Adrenal gland (tissue), 12 donors: ENCODE results near the gene STK40. TPM values are rescaled to one million over a fixed set of nuclear protein-coding genes. Genes with fewer than 3 reads are reported as not detected.

ENCODE experiments used
- DNase-seq, 7 donors: peaks; one replicate each; pipeline ENCODE4 v3.0.0-alpha.2; 2019 to 2020
- H3K27ac ChIP-seq, 5 donors: fragments of 200-600 bp; sonication (generic) in 4 of 5; 1 replicate in 3 of 5; 2 replicates in 2 of 5; pipeline versions ENCODE4 v1.5.1 to v1.8.0; 2016 to 2020; ENCODE audit warnings: mild to moderate bottlenecking in 1 of 5
- H3K27me3 ChIP-seq: fragments of 200-600 bp; 2 replicates; pipeline ENCODE4 v1.8.0; 2021
- H3K36me3 ChIP-seq, 2 donors: fragments of 200-600 bp; replicated peaks in 1 of 2; 1 replicate in 1 of 2; 2 replicates in 1 of 2; pipeline versions ENCODE4 v1.5.1 to v1.8.0; 2018 to 2022
- H3K4me1 ChIP-seq, 2 donors: fragments of 200-600 bp; replicated peaks in 1 of 2; 1 replicate in 1 of 2; 2 replicates in 1 of 2; pipeline versions ENCODE4 v1.5.1 to v1.8.0; 2018 to 2021
- H3K4me3 ChIP-seq, 4 donors: fragments of 200-600 bp; sonication (generic) in 3 of 4; one replicate each; pipeline ENCODE4 v1.5.1; 2016 to 2018
- H3K9me3 ChIP-seq, 3 donors: fragments of 200-600 bp; sonication (generic) in 1 of 3; replicated peaks in 1 of 3; 1 replicate in 2 of 3; 2 replicates in 1 of 3; pipeline versions ENCODE4 v1.5.1 to v1.8.0; 2016 to 2021
- POLR2A ChIP-seq, 2 donors: fragments of 450-650 bp; IDR thresholded peaks; one replicate each; pipeline ENCODE4 v1.6.1; 2017; ENCODE audit warnings: antibody characterized with exemption in 2 of 2, mild to moderate bottlenecking in 2 of 2, moderate library complexity in 1 of 2
- WGBS, 4 donors: extraction: QIAGEN DNeasy Blood & Tissue Kit in 2 of 4; methylation state at CpG; one replicate each; pipeline versions ENCODE4 v1.1.5 to v1.1.7; 2013 to 2017; 5-methylcytosine and 5-hydroxymethylcytosine counted together
- intact Hi-C, 2 donors: fragments of 100-400 bp; cut with DNase I; formaldehyde crosslinking; loops; one replicate each; pipeline versions ENCODE4 v1.14.1 to v1.15.0; 2022 to 2023
- polyA plus RNA-seq, 3 donors: library from polyadenylated mRNA; stranded (reverse); fragments of 200-250 nt in 2 of 3; fragments of 350-450 nt in 1 of 3; fragmentation: Illumina TruSeq in 1 of 3; extraction: RNeasy Lipid Tissue Mini Kit (QIAGEN cat#74804) in 1 of 3; gene quantifications; one replicate each; pipeline ENCODE4 v1.2.3, GENCODE V29; 2013 to 2014
- total RNA-seq, 9 donors: library from RNA; depleted of rRNA in 4 of 9; stranded (reverse); fragments of >200 nt in 4 of 9; fragments of 120-200 nt in 1 of 9; fragmentation: NEBNext Ultra II Directional in 1 of 9; extraction: Animal tissue kit (Norgen Biotek cat#: 25700) in 1 of 9; gene quantifications; one replicate each; pipeline versions ENCODE4 v1.1.0 to v1.2.4, GENCODE V29; 2013 to 2023
- TF ChIP-seq, protein P1 (sequence below), 6 experiments: fragments of 450-650 bp in 4 of 6; fragments of 200-600 bp in 2 of 6; sonication (generic) in 1 of 6; IDR thresholded peaks; 1 replicate in 5 of 6; 2 replicates in 1 of 6; pipeline versions ENCODE4 v1.5.1 to v1.8.0; 2016 to 2021; ENCODE audit warnings: antibody characterized with exemption in 6 of 6, mild to moderate bottlenecking in 2 of 6, moderate library complexity in 1 of 6
- donor health status: healthy with polysubstance abuse.
- donor health status: Bipolar disorder and iron deficiency.
- donor health status: DM: yes; HTN: yes; CAD: no.
- donor health status: DM: no; HTN: no; CAD: no.
- donor health status: DM: no; HTN: no; CAD: no.
- donor health status: DM: yes; HTN: yes; CAD: no.

The STK40 gene
- total and polyA plus RNA-seq, 12 donors = 9.8 to 31.2 (median 24.7) TPM

DNA sequence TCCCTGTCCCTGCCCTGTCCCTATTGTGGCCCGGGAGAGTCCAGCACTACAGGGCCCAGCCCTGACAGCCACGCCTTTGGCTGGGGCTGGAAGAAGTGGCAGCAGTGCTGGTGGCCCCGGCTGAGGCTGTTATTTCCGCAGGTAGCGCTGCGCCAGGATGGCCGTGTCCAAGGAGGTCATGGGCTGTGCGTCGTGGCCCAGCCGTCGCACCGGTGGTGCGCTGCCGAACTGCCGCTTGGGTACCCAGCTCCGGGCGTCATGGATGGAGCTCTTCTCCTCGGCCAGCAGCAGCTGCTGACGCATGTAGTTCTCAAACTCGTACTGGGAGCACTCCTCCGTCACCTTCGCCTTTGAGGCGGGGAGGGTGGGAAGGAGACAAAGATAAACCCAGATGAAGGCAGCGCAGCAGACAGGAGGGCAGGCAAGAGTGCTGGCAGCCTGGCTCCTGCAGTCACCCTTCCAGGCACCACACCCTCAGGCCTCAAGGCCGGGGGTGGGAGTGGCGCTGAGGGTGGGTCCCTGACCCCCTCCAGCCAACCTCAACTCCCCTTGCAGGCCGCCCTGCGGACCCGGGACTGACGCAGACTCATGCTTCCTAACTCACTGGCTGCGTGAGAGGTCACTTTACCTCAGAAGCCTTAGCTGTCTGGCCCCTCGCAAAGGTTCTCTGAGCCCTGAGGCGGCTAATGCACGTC, 44.0 kb downstream of the STK40 start:
- Histone ChIP-seq H3K27ac (no peak overlapping the region), H3K36me3 (peaks cover 0 to 29% of the 10 kb centered on the region in 2 donors), H3K4me3 (no peak overlapping the region), H3K9me3 (no peaks in the 10 kb centered on the region), H3K4me1 (peaks cover 19 to 24% of the 10 kb centered on the region in 2 donors), H3K27me3 (no peaks in the 10 kb centered on the region)
- TF ChIP-seq, protein P1, sequence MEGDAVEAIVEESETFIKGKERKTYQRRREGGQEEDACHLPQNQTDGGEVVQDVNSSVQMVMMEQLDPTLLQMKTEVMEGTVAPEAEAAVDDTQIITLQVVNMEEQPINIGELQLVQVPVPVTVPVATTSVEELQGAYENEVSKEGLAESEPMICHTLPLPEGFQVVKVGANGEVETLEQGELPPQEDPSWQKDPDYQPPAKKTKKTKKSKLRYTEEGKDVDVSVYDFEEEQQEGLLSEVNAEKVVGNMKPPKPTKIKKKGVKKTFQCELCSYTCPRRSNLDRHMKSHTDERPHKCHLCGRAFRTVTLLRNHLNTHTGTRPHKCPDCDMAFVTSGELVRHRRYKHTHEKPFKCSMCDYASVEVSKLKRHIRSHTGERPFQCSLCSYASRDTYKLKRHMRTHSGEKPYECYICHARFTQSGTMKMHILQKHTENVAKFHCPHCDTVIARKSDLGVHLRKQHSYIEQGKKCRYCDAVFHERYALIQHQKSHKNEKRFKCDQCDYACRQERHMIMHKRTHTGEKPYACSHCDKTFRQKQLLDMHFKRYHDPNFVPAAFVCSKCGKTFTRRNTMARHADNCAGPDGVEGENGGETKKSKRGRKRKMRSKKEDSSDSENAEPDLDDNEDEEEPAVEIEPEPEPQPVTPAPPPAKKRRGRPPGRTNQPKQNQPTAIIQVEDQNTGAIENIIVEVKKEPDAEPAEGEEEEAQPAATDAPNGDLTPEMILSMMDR (IDR thresholded peaks at IDR 0.05) = no peak
- TF ChIP-seq POLR2A (IDR thresholded peaks at IDR 0.05) = no peak
- DNase-seq = no peak
- 89 to 96% (median 91%) methylated on average over 10 to 34 of the region's 34 CpGs for WGBS, 4 donors
- intact Hi-C loops = loop anchor here (5.0 kb wide), 2 partner anchors 76 to 81 kb away; no protein-coding TSS in a partner anchor

DNA sequence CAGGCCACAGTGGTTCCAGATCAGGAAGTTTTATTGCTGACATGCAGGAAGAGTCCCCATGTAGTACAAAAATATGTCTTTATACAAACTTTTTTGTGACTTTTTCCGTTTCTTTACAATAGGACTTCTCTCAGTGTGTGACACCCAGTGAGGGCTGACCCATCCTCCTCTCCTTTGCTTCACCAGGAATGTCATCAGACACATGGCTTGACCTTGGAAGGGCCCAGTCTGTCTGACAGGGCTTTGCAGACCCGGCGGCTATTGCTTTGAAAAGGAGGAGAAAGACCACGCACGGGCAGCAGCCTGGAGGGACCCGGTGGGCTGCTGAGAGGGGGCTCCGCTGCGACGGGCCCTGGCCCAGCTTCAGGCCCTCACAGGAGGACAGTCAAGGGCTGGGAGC, 46.1 kb downstream of the STK40 start:
- H3K36me3 ChIP-seq = peaks cover 0 to 12% of the 10 kb centered on the region in 2 donors
- WGBS, 4 donors = 42 to 49% (median 46%) methylated on average over 4 to 9 of the region's 9 CpGs
- TF ChIP-seq POLR2A (IDR thresholded peaks at IDR 0.05) = no peak
- TF ChIP-seq, protein P1 (IDR thresholded peaks at IDR 0.05) = no peak
- peak in 6 of 7 donors; percentile 42 to 76 (median 73) for DNase-seq
- intact Hi-C loops = loop anchor here (5.0 kb wide), 2 partner anchors 78 to 83 kb away; no protein-coding TSS in a partner anchor
- peaks cover 19 to 24% of the 10 kb centered on the region in 2 donors for H3K4me1 ChIP-seq
- H3K27ac ChIP-seq = peak overlapping the region in 4 of 5 donors; percentile 6 to 64 (median 48)
- no peaks in the 10 kb centered on the region for H3K27me3 ChIP-seq
- H3K4me3 ChIP-seq = no peak overlapping the region
- H3K9me3 ChIP-seq = no peaks in the 10 kb centered on the region

DNA sequence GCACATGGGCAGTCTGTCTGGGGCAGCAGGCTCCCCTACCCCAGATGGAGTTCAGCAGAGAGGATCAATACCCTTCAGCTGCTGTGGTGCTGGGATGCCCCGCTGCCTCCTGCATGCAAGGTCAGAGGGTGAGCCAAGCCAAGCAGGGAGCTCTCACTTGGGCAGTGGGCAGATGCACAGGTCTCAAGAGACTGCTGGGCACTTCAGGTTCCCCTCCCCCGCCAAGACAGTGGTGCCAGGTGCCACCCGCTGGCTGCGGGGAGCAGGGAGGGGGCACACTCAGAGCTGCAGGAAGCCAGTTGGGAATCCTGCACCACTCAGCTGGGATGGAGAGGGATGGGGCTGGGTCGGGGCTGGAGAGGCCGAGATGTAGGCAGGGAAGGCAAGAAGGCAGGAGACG, 46.5 kb downstream of the STK40 start:
- Histone ChIP-seq H3K4me3 (no peak overlapping the region), H3K36me3 (peaks cover 0 to 12% of the 10 kb centered on the region in 2 donors), H3K4me1 (peaks cover 19 to 24% of the 10 kb centered on the region in 2 donors), H3K27ac (peak overlapping the region in 3 of 5 donors; percentile 32 to 64 (median 64)), H3K9me3 (no peaks in the 10 kb centered on the region), H3K27me3 (no peaks in the 10 kb centered on the region)
- WGBS, 4 donors = 45 to 64% (median 55%) methylated on average over 4 to 7 of the region's 7 CpGs
- intact Hi-C loops = no loop called here
- TF ChIP-seq, protein P1 (IDR thresholded peaks at IDR 0.05) = no peak
- no peak for TF ChIP-seq POLR2A (IDR thresholded peaks at IDR 0.05)
- DNase-seq = no peak

DNA sequence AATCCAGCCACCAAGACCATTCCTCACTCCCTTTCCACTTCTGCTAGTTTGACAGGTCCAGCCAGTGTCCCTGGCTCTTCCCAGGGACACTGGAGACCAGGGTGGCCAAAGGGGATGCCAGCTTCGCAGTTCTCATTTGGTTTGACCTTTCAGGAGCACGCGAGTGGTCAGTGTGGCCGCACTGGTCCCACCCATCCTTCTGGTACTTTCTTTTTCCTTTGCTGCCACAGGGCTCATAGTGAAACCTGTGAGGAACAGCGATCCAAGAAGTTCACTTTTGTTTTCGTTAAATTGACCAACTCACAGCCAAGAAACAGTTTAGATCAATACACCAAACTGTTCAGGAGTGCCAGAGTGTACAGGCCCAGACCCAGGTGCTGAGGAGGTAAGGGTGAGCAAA, 47.9 kb downstream of the STK40 start:
- DNase-seq = no peak
- TF ChIP-seq POLR2A (IDR thresholded peaks at IDR 0.05) = no peak
- TF ChIP-seq, protein P1 (IDR thresholded peaks at IDR 0.05) = no peak
- intact Hi-C loops = no loop called here
- Histone ChIP-seq H3K36me3 (no peaks in the 10 kb centered on the region), H3K27me3 (no peaks in the 10 kb centered on the region), H3K4me1 (peaks cover 18 to 19% of the 10 kb centered on the region in 2 donors), H3K9me3 (no peaks in the 10 kb centered on the region), H3K27ac (no peak overlapping the region), H3K4me3 (no peak overlapping the region)
- 74 to 90% (median 77%) methylated on average over 6 of the region's 6 CpGs for WGBS, 4 donors
